ENCODE data around the gene VAMP3.

Gene VAMP3

GRCh38 chr1:7824701-7825100 is 53.6 kb downstream of the VAMP3 start:
- no peaks in the 10 kb centered on the region for H3K79me2 ChIP-seq (ENCODE audit: insufficient read depth, low read depth)
- H4K20me1 ChIP-seq (ENCODE audit: insufficient read depth): no peaks in the 10 kb centered on the region
- peaks cover 10% of the 10 kb centered on the region for H3K4me1 ChIP-seq (ENCODE audit: low read depth, poor library complexity, severe bottlenecking)
- no peak overlapping the region for H2AFZ ChIP-seq (ENCODE audit: low read depth)
- no peak overlapping the region for H3K9ac ChIP-seq
- H3K27ac ChIP-seq: no peak overlapping the region
- no peaks in the 10 kb centered on the region for H3K36me3 ChIP-seq (ENCODE audit: insufficient read depth)
- H3K27me3 ChIP-seq (ENCODE audit: insufficient read depth, low read depth): no peaks in the 10 kb centered on the region
- TF ChIP-seq CTCF (conservative IDR thresholded peaks at IDR 0.05; ENCODE audit: low read depth, low read length): no peak
- H3K4me3 ChIP-seq (IDR thresholded peaks at IDR 0.05; ENCODE audit: insufficient read depth, low read depth, low read length): no peak overlapping the region
- no peak overlapping the region for H3K4me2 ChIP-seq

- no peaks in the 10 kb centered on the region for H3K36me3 ChIP-seq (ENCODE audit: insufficient read depth)
- no peaks in the 10 kb centered on the region for H3K27me3 ChIP-seq (ENCODE audit: insufficient read depth, low read depth)
- no peak overlapping the region for H3K27ac ChIP-seq
- no peak overlapping the region for H3K4me3 ChIP-seq (IDR thresholded peaks at IDR 0.05; ENCODE audit: insufficient read depth, low read depth, low read length)
- H2AFZ ChIP-seq (ENCODE audit: low read depth): no peak overlapping the region
- H3K4me1 ChIP-seq (ENCODE audit: low read depth, poor library complexity, severe bottlenecking): peaks cover 20% of the 10 kb centered on the region
- no peak overlapping the region for H3K9ac ChIP-seq
- no peak overlapping the region for H3K4me2 ChIP-seq
- TF ChIP-seq CTCF (conservative IDR thresholded peaks at IDR 0.05; ENCODE audit: low read depth, low read length): no peak
- H4K20me1 ChIP-seq (ENCODE audit: insufficient read depth): no peaks in the 10 kb centered on the region
- H3K79me2 ChIP-seq (ENCODE audit: insufficient read depth, low read depth): no peaks in the 10 kb centered on the region
Measured at GRCh38 chr1:7826363-7826762, 55.3 kb downstream of the VAMP3 start.

GRCh38 chr1:7827126-7827955 is 56.2 kb downstream of the VAMP3 start:
- no peak overlapping the region for H3K27ac ChIP-seq
- no peaks in the 10 kb centered on the region for H3K27me3 ChIP-seq (ENCODE audit: insufficient read depth, low read depth)
- H3K9ac ChIP-seq: no peak overlapping the region
- H2AFZ ChIP-seq (ENCODE audit: low read depth): no peak overlapping the region
- TF ChIP-seq CTCF (conservative IDR thresholded peaks at IDR 0.05; ENCODE audit: low read depth, low read length): no peak
- H3K4me2 ChIP-seq: no peak overlapping the region
- no peaks in the 10 kb centered on the region for H3K79me2 ChIP-seq (ENCODE audit: insufficient read depth, low read depth)
- peaks cover 20% of the 10 kb centered on the region for H3K4me1 ChIP-seq (ENCODE audit: low read depth, poor library complexity, severe bottlenecking)
- no peaks in the 10 kb centered on the region for H4K20me1 ChIP-seq (ENCODE audit: insufficient read depth)
- H3K4me3 ChIP-seq (IDR thresholded peaks at IDR 0.05; ENCODE audit: insufficient read depth, low read depth, low read length): no peak overlapping the region
- no peaks in the 10 kb centered on the region for H3K36me3 ChIP-seq (ENCODE audit: insufficient read depth)
